ENCODE results near the gene CHRM2.

CHRM2 gene

DNA sequence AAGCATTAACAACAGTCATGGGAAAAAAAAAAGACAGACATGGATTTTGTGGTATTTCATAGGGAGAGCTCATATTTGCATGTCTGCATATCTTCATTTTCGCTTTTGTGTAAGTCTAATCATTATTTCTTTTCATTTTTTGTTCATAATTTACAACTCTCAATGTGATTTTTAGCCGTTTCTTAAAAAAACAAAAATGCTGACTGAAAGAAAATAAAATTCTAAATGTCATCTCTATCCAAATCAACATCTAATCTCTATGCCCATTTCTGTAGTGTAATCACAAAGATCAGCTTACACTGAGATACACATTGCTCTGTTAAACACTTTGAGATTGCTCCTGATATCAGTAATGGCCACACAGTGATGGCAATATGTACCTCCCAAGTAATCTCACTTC, 29.2 kb downstream of the CHRM2 start:
- no peak for DNase-seq

DNA sequence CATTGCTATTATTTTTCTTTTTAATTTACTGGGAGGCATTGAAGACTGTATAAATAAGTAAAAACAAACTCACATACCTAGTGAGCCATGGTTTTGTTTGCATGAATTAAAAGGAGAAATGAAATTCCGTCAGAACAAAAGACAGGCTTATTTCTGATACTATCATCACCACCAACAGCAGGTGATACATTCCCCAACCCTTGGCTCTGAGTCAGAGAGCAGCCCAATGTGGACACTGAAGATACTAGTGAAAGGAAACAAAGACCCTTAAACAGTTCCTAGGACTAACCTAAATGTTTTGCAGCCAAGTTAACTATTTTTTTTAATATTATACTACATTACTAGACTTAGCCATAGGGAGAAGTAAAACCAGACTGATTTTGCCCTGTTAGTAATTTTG, 31.6 kb downstream of the CHRM2 start:
- DNase-seq: no peak

DNA sequence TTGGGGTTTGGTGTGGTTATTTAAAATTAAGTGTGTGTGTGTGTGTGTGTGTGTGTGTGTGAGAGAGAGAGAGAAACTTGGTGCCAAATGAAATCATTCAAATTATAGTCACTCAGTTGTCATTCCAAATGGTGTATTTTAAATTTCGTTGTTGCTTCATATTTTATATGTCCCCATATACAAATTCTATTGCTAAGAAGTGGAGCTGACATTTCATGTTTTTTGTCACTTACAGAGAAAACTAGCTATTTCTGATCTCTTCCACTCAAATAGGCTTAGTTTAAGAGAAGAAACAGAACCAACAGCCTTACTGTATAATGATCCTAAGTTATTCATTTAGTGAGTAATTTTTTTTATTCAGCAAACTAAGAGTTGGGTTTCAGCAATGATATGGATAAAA, 42.3 kb downstream of the CHRM2 start:
- DNase-seq: no peak

DNA sequence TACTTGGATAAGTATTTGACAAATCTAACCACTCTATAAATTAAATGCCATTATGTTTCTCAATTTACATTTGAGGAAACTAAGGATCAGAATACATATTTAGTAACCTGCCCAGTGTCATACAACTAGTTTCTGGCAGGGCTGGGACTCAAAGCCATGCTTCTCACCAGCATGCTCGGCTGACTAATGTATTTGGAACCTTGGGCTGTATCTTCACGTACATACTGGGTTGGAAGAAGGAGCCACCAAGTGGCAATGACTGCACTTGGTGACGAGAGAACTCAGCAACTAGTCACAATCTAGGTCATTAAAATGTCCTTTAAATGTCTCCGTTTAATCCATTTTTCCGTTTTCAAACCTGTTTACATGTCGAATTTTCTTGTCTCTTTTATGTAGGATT, 42.9 kb downstream of the CHRM2 start:
- no peak for DNase-seq

DNA sequence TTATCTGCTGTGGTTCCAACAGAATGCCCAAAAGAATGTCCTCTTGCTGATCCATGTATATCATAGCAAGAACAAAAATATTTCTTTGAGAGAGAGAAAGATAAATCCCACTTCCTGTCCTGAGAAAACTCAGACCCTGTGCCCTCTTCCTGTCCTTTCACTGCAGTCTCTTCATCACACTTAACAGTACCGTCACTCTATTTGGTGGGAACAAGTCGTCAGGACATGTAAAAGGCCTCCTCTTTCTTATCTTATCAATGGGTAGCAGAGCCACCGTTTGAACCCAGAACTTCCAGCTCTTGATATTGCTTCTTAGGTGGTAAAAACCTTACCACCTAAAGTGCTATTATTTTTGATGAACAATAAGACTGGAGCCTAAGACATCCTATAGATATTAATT, 43.9 kb downstream of the CHRM2 start:
- no peak for DNase-seq

DNA sequence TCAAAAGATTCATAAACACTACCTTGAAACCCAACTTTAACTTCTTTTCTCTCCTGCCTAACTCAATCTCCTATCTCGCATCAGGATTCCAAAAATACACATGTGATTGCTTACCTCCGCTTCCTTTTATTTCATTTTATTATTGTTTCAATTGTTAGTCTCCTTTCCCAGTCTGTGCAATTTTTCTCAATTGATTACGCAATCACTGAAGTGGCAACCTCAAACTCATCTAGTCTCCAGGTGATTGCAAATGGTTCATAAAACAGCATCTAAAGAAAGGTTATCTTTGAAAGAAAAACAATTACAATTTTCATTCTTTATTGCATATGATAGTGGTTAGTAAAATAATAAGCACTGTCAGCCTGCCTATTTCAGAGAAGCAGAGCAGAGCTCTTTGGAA, 45.6 kb downstream of the CHRM2 start:
- no peak for DNase-seq

- DNase-seq: no peak
These were observed 51.4 kb downstream of the CHRM2 start for GRCh38 chr7:136919820-136920219.

- no peak for DNase-seq
These were observed 54.7 kb downstream of the CHRM2 start for GRCh38 chr7:136923111-136923667.

DNA sequence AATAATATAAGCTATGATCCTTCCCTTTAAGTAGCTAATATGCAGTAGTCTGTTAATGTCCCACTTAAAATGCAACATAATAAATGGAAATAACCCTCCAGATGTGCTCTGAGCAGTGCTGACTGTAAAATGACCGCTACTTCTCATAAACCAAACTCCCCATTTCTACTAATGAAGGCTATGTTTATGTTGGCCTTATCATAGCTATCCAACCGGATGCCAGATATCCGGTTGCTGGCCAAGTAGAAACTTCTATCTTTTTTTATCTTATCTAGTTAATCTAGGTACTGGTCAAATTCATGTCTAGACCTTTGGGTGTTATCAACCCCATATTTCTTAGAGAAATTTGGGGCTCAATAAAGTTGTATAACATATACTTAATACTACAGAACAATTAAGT, 56.6 kb downstream of the CHRM2 start:
- DNase-seq: no peak

GRCh38 chr7:136925556-136925955, 57.1 kb downstream of the CHRM2 start:
- DNase-seq: no peak

DNA sequence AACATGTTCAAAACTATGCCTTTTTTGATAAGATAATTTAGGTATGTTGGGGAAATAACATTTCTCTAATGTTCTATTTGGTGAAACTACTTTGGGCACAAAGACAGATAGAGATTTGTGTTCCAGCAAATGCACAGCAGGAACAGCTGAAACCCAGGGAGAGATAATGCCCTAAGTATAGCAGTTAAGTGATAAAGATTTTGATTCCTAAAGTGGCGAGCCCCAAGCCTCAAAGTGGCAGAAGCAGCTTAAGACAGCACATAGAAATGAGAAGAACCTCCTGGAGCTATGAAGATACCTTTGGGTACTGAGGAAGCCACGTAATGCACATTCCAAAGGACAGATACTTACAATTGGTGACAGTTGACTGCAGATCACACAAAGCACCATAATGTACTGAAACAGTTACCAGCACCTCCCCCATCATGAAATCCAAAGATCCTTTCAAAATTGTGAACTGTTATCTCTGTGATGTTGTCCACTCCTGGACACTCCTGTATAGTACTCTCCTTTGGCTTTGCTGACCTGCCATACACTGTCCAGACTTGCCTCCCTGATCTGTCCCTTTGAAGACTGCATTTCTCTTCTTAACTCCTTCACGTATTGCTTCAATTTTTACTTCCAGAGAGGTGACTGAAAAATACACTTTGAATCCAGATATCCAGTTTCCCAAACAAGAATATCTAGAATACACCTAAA, 62.9 kb downstream of the CHRM2 start:
- DNase-seq: no peak

DNA sequence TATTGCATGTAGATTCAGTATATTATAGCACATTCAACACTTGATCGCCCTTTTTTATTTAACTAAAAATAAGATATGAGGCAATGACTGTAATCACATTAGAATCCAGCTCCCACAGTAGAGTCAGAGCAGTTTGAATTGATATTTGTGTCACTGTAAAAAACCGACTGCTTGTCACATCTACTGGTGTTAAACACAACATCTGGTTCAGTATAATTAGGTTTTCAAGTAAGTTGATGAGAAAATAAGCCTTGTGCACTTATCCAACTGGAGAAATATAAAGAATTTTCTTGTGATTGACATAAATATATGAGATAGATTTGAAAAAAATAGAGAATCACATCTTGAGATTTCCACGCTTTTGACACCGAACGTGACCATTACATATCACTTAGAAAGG, 69.0 kb downstream of the CHRM2 start:
- DNase-seq: no peak

GRCh38 chr7:136938476-136938875, 70.0 kb downstream of the CHRM2 start:
- DNase-seq: no peak

GRCh38 chr7:136940122-136940521, 71.7 kb downstream of the CHRM2 start:
- DNase-seq: no peak

GRCh38 chr7:136940917-136941316, 72.5 kb downstream of the CHRM2 start:
- no peak for DNase-seq

DNA sequence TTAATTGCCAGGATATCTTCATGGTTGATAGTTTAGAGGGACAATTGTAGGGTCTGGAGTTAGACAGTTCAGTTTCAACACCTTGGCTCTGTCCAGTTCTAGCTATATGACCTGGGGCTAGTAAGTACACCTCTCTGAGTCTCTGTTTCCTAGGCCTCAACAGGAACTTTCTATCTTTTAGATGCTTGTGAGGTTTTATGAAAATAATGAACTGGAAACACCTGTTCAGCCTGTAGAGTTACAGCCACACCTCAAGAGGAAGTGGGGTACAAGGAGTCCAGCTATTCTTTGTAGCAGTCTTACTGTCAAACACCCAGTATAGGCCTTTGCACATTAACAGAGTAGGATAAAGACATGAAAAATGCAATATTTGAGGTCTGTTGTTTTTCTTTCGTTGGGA, 73.4 kb downstream of the CHRM2 start:
- DNase-seq: no peak

DNA sequence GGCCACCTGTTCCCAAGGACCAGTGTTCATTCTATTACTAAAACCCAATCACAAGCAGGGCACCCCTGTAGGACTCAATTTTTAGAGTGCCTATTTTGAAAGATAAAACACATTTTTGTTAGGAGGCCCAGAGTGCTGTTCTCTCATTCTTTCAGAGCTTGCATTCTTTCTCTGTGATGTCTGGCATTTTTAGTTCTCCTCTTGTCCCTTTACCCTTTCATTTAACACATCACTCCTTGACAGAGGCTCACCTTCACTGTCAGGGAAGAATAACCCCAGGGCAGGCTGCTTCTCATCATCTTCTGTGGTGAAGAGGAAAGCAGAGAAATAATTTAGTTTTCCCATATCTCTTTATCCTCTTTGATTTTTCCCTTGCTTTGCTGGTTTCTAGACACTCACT, 73.9 kb downstream of the CHRM2 start:
- DNase-seq: no peak

GRCh38 chr7:136942994-136943393, 74.5 kb downstream of the CHRM2 start:
- no peak for DNase-seq

DNA sequence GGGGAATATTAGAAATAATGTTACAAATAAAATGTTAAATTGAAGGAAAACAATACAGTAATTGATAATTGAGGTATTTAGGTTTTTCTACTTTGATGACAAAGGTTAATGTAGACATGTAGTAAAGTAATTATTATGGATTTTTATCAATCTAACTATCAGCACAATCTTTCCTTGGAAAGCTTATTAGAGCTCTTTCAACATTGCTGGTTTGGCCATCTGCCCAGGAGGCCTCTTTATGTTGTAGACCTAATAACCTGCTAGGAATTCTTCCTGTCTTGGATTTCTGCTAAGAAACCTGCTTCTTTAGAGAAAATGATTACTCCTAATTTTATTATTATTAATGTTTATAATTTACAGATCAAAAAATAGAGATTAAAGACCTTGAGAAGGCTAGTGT, 78.9 kb downstream of the CHRM2 start:
- DNase-seq: no peak

DNA sequence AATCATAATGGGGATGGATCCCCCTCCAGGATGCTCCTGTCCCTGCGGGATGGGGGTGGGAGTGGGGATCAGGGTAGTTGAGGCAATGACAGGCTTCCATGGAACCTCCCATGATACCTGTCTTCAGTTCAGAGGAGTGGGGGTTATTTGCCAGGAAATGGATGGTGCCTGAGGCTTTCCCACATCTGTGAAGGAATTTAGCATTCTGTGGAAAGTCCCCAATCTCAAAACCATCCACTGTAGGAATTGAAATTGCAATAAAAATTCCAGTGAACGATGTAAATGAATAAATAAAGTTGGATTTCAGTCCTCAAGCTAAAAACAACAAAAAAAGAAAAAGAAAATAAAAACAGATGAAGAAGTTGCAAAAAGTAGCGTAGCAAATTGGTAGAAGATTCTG, 81.9 kb downstream of the CHRM2 start:
- DNase-seq: no peak

DNA sequence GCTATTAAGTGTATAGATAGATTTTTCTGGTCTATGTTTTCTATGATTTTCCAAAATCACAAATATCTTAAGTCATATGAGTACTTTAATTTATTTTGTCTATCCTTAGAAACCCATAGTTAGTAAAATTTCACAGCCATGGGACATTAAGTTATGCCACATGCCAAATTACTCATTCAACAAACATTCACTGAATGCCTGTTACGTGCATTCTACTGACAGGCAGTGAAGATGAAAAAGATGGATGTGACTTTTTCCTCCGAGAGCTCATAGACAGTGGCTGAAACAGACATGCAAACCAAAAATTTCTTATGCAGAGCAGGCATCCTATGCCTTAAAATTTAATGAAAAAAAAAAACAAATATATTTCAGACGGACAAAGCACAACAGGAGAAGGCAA, 84.9 kb downstream of the CHRM2 start:
- DNase-seq: no peak

- no peak for DNase-seq
These were observed 87.8 kb downstream of the CHRM2 start for GRCh38 chr7:136956232-136956631.

DNA sequence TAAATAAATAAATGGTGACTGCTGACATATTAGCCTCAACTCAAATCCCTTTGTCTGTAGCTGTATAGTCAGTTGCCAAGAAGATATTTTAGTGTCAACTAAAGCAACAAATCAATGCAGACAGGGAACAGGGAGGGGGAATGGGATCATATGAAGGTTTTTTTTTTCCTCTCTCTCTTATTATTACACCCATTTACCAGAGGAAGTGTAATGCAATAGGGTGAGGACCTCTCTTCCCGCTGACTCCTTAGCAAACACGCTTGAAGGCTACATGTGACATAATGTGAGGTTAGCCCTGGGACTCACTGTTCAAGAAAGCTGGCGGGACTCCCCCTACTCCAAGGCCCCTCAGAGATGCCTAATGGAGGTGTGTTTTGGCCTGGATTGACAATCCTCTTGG, 88.2 kb downstream of the CHRM2 start:
- no peak for DNase-seq

GRCh38 chr7:136957391-136957790, 88.9 kb downstream of the CHRM2 start:
- no peak for DNase-seq

- no peak for DNase-seq
These were observed 89.6 kb downstream of the CHRM2 start for GRCh38 chr7:136958016-136958415.

Measured in SIG-M5 (cell line).